ENCODE measurements around the gene CDH23. TPM values are rescaled to one million over a fixed set of nuclear protein-coding genes. Genes with fewer than 3 reads are reported as not detected.
A peak's percentile ranks its signal among the peaks of the same experiment; 100 is the strongest.

Gene CDH23
- total and polyA plus RNA-seq, 9 of the 15 experiments (the other 6 are each of a cell fraction or from before 2014, with no cell fraction given) = 0.18 to 1.2 (median 0.47) TPM

DNA sequence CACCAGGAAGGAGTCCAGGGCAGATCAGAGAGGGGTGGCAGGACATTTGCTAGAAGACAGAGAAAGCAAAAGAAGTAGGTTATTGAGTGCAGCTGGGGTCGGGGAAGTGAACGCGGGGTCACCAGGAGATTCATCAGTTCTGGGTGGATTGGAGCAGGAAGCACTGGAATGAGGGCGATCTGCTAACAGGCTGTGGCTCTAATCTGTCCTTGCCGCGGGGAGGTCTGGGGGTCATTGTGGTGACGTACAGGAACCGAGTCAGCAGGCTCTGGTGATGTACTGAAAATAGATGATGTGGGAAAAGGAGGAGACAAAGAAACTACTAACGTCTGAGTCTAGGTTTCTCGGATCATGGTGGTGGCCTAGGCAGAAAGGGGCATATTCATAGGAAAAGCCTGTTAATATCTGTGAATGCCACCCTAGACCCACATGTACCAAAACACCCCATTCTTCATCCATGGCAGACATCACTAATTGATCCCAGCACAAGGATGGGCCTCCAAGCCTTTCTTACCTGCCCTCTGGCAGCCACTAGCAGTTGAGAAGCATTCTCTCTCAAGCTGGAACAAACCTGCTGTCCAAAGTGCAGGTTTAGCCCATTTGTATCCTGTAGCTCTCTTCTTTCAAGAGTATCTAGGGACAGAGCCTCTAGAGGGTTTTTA lies 188.3 kb downstream of the CDH23 start (continued):
- TF ChIP-seq, protein P1, sequence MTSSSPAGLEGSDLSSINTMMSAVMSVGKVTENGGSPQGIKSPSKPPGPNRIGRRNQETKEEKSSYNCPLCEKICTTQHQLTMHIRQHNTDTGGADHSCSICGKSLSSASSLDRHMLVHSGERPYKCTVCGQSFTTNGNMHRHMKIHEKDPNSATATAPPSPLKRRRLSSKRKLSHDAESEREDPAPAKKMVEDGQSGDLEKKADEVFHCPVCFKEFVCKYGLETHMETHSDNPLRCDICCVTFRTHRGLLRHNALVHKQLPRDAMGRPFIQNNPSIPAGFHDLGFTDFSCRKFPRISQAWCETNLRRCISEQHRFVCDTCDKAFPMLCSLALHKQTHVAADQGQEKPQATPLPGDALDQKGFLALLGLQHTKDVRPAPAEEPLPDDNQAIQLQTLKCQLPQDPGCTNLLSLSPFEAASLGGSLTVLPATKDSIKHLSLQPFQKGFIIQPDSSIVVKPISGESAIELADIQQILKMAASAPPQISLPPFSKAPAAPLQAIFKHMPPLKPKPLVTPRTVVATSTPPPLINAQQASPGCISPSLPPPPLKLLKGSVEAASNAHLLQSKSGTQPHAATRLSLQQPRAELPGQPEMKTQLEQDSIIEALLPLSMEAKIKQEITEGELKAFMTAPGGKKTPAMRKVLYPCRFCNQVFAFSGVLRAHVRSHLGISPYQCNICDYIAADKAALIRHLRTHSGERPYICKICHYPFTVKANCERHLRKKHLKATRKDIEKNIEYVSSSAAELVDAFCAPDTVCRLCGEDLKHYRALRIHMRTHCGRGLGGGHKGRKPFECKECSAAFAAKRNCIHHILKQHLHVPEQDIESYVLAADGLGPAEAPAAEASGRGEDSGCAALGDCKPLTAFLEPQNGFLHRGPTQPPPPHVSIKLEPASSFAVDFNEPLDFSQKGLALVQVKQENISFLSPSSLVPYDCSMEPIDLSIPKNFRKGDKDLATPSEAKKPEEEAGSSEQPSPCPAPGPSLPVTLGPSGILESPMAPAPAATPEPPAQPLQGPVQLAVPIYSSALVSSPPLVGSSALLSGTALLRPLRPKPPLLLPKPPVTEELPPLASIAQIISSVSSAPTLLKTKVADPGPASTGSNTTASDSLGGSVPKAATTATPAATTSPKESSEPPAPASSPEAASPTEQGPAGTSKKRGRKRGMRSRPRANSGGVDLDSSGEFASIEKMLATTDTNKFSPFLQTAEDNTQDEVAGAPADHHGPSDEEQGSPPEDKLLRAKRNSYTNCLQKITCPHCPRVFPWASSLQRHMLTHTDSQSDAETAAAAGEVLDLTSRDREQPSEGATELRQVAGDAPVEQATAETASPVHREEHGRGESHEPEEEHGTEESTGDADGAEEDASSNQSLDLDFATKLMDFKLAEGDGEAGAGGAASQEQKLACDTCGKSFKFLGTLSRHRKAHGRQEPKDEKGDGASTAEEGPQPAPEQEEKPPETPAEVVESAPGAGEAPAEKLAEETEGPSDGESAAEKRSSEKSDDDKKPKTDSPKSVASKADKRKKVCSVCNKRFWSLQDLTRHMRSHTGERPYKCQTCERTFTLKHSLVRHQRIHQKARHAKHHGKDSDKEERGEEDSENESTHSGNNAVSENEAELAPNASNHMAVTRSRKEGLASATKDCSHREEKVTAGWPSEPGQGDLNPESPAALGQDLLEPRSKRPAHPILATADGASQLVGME (CRISPR knock-in tag; IDR thresholded peaks at IDR 0.05) = no peak
- TF ChIP-seq, protein P2, sequence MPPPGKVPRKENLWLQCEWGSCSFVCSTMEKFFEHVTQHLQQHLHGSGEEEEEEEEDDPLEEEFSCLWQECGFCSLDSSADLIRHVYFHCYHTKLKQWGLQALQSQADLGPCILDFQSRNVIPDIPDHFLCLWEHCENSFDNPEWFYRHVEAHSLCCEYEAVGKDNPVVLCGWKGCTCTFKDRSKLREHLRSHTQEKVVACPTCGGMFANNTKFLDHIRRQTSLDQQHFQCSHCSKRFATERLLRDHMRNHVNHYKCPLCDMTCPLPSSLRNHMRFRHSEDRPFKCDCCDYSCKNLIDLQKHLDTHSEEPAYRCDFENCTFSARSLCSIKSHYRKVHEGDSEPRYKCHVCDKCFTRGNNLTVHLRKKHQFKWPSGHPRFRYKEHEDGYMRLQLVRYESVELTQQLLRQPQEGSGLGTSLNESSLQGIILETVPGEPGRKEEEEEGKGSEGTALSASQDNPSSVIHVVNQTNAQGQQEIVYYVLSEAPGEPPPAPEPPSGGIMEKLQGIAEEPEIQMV (tag; conservative IDR thresholded peaks at IDR 0.05; ENCODE audit: low read depth) = no peak
- TF ChIP-seq, protein P3, sequence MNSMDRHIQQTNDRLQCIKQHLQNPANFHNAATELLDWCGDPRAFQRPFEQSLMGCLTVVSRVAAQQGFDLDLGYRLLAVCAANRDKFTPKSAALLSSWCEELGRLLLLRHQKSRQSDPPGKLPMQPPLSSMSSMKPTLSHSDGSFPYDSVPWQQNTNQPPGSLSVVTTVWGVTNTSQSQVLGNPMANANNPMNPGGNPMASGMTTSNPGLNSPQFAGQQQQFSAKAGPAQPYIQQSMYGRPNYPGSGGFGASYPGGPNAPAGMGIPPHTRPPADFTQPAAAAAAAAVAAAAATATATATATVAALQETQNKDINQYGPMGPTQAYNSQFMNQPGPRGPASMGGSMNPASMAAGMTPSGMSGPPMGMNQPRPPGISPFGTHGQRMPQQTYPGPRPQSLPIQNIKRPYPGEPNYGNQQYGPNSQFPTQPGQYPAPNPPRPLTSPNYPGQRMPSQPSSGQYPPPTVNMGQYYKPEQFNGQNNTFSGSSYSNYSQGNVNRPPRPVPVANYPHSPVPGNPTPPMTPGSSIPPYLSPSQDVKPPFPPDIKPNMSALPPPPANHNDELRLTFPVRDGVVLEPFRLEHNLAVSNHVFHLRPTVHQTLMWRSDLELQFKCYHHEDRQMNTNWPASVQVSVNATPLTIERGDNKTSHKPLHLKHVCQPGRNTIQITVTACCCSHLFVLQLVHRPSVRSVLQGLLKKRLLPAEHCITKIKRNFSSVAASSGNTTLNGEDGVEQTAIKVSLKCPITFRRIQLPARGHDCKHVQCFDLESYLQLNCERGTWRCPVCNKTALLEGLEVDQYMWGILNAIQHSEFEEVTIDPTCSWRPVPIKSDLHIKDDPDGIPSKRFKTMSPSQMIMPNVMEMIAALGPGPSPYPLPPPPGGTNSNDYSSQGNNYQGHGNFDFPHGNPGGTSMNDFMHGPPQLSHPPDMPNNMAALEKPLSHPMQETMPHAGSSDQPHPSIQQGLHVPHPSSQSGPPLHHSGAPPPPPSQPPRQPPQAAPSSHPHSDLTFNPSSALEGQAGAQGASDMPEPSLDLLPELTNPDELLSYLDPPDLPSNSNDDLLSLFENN (IDR thresholded peaks at IDR 0.05; ENCODE audit: low read depth in 2 of 2, low read length in 2 of 2) = peak in 1 of 2 experiments; percentile 58; a peak in 1 of 4 replicates
- TF ChIP-seq ZNF197 (CRISPR knock-in tag; IDR thresholded peaks at IDR 0.05; ENCODE audit: low read depth) (no peak), ZBTB17 (CRISPR knock-in tag; IDR thresholded peaks at IDR 0.05) (peak; percentile 95), SRSF7 (optimal IDR thresholded peaks at IDR 0.05; ENCODE audit: low read depth, low read length) (no peak), SRSF1 (IDR thresholded peaks at IDR 0.05; ENCODE audit: low read depth, low read length) (no peak)
